HG02870 (cell line): ENCODE measurements around the gene CEP112.
"Not testable (repeated sequence)": the region's sequence is repeated elsewhere in the genome, so short reads cannot be mapped to it uniquely, and the experiment has no call there.

Source experiments
- ATAC-seq: cut with Tn5 transposase; IDR thresholded peaks from one replicate; pipeline ENCODE4 v1.9.1; 2021; ENCODE audit warnings: mild to moderate bottlenecking, moderate library complexity; ENCODE audit not compliant: unreplicated experiment

The CEP112 gene

DNA sequence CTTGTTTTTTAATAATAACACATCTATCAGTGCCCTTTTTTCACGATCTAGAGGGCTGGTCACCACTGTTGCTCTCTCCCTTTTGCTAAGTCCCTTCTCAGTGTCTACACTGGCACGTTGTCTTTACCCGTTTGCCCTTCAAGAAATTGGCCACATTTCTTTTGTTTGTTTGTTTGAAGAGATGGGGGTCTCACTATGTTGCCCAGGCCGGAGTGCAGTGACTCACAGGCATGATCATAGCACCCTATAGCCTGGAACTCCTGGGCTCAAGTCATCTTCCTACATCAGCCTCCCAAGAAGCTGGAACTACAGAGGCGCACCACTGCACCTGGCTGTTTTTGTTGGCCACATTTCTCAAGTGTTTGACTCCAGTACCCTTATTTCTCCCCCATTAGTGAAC lies 492.5 kb downstream of the CEP112 start:
- no peak for ATAC-seq

DNA sequence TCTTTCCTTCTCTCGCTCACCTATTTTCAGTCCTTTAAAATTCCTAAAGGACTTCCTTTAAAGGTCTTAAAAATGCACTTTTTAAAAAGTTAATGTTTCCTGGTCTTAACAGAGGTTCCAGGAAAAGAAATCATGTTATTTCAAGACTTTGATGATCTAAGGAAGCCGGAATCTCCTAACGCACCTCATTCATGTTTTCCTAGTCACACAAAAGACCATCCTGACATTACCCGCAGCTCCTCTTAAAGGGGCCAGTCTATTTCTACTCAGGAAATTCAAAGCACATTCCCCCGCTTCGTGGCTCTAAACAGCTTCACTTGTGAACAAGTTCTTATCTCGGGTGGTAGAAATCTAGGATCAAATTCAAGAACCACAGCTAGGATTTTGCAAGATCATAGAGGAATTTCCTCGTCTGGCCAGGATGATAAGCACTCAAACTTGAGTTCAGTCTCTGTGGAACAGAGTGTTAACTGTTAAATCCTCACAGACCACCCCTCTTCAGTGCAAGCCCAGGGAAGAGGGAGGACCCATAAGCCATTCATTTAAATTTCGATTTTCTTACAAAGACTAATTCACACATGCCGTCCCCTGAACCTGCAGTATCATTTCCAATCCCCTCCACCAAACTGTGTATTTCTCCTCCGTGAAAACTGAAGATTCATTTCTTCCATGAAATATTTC lies 493.4 kb downstream of the CEP112 start:
- no peak for ATAC-seq

DNA sequence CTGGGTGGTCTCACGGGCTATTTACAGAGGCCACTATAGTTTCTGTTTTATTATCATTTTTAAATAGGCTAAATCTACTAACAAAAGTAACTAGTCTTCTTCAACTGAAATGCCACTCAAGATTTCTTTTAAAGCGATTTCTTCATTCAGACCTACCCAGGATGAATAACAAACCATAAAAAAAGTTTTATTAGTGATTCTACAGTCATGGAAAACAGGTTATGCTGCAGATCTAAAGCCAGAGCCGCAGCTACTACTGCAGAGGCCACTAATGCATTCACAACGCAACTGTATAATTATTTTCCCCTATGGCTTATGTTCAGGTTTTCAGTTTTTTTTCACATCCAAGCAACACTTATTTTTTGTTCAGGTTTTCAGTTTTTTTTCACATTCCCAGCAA lies 494.3 kb downstream of the CEP112 start:
- ATAC-seq, result no peak

DNA sequence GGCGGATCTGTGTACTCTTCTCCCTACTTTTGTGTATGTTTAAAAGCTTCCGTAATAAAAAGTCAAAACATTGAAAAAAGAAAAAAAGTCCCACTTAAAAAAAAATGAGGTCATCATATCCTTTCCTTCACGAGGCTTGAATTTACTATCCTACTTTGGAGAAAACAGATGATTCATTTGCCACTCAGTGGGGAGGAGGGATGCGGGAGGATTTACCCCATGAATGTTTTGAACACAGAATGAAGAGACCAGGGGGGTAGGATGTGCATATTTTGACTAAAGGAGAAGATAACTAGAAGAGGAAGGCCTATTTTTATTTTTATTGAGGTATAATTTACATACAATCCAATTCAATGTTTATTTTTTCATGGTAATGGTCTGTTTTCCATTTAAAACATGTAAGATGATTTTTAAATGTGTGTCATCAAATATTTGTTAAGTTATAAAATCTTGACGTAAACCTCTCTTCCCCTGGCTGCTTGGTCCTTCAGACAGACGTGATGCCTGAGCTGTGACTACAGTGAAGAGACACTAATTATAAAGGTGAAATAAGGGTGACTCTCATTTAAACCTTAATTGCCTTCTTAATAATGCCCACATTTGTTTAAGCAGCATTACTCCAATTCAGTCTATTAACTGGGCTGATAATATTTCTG lies 495.1 kb downstream of the CEP112 start:
- ATAC-seq, result no peak

DNA sequence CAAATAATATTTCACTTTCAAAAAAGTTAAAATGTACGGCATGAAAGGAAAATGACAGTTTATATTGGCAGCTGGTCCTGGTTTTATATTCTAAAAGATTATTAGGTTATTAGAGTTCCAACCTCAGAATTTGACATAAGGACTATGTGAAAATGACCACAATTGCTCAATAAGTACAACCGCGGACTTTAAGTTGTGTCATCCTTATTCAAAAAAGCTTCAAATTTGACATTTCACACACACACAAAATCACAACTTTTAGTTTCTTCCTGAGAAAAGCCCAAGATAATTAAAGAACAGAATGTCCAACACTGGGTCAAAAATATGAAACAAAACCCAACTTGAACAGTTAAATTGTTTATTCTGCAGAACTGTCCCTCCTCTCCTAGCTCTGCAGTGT lies 497.3 kb downstream of the CEP112 start:
- no peak for ATAC-seq

DNA sequence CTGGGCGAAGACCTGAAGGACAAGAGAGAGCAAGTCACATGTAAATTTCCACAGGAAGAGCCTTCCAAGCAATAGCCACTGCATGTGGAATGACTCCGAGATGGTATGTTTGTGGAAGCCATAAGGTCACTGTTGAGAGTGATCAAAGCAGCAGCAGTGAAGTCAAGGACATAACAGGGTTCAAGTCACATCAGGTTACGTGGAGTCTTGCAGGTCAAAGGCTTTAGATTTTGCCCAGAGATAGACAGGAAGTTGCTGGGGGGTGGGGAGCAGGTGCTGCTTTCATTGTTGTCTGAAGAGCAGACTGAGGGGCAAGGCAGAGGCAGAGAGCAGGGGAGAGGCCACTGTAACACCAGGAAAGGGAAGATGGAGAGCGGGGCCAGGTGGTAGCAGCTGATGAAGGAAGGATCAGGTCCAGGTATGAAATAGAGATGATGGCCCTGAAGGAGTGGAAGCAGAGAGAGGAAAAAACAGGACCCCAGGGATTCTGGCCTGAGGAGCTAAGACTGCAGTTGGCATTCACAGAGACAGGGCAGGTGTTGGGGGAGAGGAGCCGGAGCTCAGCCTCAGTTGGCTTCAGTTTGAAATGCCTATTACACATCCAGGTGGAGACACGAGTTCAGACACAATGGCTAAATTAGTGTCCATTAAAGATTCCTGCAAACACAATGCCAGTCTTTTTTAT lies 501.2 kb downstream of the CEP112 start:
- ATAC-seq, result no peak

DNA sequence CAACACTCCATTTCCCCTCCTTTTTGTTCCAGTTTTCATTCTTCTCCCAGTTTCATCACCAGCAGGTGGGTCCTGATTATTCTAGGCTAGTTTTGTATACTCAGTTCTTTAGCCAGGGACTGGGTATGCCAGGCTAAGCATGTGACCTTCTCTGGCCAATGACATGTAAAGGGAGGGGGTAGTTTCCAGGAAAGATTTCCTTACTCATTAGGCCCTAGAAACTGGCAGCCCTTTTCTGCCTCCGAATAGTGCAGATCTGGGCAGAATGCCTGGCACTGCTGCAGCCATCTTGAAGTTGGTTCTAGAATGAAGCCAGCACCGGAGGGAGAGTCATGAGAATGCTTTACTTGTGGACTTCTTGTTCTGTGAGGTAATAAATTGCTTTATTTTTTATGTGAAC lies 503.6 kb downstream of the CEP112 start:
- no peak for ATAC-seq

DNA sequence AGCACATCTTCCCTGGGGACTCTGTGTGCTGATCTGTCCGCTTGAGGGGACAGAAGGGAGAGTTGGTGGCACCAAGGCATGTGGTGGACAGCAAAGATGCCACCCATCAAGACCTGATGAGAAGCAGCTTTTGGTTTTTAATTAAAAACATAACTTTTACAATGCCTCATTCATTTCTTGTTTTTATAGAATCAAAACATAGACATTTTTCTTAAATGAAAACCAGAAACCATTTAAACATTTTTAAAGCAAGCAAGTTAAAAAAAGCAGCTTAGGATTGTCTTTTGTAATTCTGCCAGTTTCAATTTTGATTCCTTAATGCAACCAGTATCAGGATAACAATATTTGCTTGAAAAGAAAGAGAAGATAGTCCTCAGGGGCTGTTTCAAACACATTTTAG lies 506.8 kb downstream of the CEP112 start:
- no peak for ATAC-seq

DNA sequence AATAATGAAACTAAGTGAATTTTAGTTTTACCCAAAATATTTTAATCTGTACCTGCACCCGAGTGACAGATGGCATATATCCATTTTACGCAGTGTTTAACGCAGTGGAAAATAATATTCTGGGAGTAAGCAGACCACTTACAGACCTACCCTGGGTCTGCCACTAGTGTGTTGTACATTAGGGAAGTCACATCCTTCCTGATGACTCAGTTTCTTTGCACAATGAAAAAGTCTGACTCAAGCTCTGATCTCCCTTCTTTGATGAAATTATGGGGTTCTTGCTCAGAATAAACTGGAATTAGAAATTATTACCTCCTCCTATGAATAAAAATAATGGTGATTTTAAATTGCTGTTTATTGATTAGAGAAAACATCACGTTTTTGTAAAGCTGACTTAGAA lies 507.3 kb downstream of the CEP112 start:
- ATAC-seq, result no peak

DNA sequence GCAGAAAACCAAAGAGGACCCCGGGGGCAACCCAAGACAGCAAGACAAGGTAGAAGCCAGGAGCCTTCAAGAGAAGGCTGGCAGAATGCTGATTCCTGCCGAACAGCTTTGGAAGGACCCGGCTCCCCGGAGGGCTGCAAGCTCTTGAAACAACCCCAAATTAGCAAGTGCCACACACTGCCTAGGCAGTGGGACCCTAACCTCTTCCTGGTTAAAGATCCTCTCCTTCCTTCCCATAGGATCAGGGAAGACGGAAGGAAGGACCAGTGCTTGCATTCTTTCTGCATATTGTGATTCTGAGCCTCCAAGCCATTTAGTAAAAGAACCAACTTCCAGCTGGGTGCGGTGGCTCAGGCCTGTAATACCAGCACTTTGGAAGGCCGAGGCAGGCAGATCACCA lies 508.5 kb downstream of the CEP112 start:
- no peak for ATAC-seq

DNA sequence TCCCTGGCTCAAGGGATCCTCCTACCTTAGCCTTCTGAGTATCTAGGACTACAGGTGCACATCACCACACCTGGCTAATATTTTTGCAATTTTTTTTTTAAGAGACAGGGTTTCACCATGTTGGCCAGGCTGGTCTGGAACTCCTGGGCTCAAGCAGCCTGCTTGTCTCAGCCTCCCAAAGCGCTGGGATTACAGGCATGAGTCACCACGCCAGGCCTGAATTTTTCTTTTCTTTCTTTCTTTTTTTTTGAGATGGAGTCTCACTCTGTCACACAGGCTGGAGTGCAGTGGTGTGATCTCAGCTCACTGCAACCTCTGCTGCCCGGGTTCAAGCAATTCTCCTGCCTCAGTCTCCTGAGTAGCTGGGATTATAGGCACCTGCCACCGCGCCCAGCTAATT lies 510.2 kb downstream of the CEP112 start:
- ATAC-seq, result not testable (repeated sequence)

DNA sequence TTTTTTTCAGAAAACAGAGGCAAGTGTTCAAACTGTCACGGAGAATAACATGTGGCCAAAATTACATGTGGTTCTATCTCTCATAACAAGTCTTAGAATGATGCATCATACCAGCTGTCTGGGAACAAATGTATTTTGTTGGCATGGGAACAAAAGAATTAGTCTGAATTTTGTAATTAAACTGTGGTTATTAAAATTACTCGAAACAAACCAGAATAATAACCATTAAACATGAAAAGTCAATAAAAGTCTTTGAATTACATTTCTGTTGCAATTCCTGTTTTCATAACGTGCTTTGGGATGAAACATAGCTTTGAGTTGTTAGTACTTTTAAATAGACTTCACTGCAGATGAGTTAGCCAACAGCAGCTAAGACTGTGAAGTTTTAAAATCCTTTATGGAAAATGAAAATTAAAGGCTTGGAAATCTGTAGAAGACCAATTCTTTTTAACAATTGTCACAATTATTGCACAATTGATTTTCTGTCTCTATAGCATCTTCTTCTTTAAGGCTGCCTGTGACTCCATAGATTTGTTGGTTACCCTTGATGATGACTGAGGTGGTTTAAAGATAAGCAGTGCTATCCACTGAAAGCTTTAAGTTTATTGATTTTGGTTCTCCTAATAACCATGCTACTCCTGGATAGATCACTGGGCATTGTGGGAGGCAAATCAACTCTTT lies 512.6 kb downstream of the CEP112 start:
- ATAC-seq, result no peak

DNA sequence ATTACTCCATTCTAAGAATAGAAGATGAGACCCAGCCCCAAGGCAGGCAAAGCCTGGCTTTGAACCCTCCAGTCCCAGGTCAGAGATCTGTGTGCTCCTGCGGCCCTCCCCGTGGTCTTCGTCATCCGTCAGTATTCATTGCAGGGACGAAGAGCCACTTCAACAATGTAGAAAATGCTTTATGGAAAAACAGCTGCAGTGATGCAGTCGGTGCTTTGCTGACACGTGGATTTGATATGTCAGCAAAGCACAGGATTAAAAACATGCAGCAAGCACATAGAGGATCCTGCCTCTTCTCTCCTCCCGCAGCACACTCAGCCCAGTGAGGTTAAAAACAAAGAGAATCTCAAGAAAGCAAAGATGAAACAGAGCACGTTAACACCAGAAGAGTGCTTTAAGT lies 513.4 kb downstream of the CEP112 start:
- no peak for ATAC-seq

DNA sequence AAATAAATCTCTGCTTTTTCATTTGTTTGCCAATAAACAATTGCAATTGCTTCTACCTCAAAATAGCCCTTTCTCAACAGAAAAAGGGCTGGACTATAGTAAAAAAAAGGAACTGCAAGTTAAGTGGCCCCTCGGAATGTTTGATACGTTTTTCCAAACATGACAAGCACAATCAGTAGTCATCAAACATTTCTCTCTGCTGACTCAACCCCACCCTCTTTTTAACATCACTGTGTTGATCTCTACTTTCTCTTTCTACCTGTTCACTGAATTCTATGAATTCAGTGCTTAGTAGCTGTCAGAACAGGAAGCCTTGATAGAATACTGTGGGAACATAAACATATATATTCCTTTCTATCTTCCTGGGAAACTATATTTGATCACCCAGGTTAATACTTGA lies 514.0 kb downstream of the CEP112 start:
- no peak for ATAC-seq

DNA sequence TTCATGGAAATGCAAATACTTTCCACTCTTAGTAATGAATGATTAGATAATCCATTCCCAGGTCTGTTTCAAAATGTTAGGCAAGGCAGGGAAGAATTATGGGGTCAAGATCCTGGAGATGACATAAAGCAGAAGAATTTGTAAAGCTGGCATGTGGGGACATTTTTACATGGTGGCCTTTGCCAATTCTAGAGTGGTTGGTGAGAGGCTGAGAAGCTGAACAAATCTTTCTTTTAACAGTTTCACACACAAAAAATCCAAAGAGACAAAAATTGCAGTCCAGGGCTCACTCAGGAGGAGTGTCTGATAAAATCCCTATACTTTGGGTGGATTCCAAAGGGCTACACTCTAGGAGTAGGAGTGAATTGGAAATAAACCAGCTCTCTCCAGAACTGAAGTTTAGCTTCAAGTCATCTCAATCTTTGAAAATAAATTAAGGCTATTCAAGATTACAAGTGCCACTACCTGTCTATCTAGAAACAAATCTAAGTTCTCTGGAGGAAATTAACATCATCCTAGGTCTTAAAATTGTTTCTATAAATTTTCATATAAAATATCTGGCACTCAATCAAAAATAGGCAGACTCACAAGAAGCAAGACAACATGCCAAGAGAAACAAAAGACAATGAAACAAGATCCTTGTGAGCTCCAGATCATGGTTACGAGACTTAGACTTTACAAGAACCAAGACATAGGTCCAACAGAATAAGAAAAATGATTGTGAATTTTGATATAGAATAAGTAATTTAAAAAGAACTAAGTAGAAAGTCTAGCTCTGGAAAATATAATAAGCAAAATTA lies 517.5 kb downstream of the CEP112 start:
- no peak for ATAC-seq

DNA sequence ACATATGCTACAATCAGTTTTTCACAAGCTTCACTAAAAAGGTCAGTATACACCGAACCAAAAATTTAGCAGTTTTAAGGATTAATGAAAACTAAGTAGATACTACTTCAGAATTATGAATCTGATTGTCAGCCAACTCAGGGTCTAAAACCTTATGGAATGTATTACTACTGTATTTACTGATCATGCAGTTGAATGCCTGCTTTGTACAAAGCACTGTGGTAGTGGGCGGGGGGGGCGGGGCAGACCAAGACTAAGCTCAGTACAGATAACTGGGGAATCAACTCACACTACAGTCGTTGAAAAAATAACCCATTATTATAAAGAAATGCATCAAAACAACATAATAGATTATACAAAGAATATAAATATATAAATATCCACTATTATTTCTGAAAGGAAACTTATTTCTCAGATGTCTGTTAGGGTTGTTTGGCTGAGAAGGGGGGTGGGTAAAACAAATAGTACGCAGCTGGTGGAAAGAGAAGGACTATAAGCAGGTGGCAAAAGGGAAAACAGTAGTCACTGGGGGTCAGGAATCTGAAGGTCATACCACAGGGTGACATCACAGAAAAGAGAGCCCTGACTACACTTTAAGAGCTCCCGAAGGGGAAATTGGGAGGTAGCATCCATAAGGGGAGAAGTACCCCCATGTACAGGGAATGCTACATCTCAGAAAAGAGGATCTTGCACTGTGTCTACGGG lies 521.1 kb downstream of the CEP112 start:
- ATAC-seq, result no peak

DNA sequence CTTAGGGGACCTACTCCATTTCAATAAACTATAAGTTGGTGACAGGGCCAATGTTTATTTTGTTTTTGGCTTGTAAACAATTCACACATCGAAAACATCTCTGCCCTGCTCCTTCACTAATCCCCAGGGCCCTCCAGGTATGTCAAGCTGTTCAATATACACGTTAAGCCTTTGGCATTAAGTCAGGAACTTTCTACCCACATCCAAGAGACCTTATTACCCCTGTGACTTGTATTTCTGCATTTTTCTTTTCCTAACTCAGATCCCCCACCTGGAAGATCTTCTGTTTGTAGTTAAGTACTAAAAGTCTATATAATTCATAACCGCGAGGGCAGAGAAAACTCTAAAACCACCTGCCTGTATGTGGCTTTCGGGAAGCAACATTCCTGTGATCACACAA lies 523.7 kb downstream of the CEP112 start:
- no peak for ATAC-seq

DNA sequence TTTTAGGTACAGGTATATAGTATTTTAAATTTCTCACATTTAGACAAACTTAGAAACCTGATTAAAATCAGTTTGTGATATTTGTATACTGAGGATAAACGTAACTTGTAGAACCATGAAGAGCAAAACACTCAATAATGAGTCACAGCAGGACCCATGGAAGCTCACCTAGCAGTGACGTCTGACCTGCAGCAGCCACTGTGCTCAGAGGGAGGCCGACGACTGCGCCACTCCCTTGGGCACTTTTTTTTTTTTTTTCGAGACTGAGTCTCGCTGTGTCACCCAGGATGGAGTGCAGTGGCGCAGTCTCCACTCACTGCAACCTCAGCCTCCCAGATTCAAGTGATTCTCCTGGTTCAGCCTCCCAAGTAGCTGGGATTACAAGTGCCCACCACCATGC lies 524.3 kb downstream of the CEP112 start:
- no peak for ATAC-seq

DNA sequence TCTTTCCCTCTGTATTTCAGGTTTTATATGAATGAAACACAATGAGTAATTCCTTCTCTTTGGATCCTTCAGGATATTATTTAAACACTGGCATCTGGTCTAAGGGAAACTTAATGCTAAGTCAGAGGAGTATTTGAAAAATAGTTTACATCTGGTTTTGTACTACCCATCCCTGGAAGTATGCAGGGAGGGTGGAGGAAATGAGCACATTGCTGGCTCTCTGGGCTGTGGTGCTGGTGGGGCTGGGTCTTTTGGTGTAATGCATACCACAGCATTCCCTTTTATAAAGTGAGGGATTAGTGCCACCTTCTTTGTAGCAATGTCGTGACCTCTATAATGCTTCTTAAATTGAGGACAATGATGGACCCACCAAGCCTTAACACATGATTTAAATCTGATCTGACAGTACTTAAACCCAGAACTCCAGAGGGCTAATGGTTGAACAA lies 525.0 kb downstream of the CEP112 start:
- no peak for ATAC-seq

DNA sequence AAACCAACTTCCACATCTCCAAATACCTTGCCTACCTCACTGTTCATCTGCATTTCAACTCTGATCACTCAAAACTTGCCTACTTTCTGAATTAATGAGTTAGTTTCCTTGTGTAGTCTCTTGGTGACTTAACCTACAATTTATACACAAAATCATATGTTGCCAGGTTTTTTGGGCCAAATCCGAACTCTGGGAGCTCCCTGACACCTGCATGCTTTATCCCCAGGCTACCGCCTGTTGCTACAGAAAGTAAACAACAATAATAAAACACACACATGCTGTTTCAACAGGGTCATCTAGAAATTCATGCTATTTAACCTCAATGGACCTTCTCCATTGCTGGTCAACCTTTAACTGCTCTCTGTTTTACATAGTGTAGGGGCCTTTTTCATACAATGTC lies 526.0 kb downstream of the CEP112 start:
- ATAC-seq, result no peak
